GM12872 (cell line): ENCODE measurements around the gene SIAH2.

ENCODE experiments used
- TF ChIP-seq, protein P1 (sequence below): IDR thresholded peaks from 3 replicates; pipeline ENCODE4 v1.5.1; 2011; ENCODE audit warnings: low read depth, mild to moderate bottlenecking, low read length, moderate library complexity; ENCODE audit not compliant: insufficient read depth

SIAH2 gene

GRCh38 chr3:150771600-150771999, 8.6 kb upstream of the SIAH2 start:
- TF ChIP-seq, protein P1, sequence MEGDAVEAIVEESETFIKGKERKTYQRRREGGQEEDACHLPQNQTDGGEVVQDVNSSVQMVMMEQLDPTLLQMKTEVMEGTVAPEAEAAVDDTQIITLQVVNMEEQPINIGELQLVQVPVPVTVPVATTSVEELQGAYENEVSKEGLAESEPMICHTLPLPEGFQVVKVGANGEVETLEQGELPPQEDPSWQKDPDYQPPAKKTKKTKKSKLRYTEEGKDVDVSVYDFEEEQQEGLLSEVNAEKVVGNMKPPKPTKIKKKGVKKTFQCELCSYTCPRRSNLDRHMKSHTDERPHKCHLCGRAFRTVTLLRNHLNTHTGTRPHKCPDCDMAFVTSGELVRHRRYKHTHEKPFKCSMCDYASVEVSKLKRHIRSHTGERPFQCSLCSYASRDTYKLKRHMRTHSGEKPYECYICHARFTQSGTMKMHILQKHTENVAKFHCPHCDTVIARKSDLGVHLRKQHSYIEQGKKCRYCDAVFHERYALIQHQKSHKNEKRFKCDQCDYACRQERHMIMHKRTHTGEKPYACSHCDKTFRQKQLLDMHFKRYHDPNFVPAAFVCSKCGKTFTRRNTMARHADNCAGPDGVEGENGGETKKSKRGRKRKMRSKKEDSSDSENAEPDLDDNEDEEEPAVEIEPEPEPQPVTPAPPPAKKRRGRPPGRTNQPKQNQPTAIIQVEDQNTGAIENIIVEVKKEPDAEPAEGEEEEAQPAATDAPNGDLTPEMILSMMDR: no peak

GRCh38 chr3:150770681-150771080, 7.7 kb upstream of the SIAH2 start:
- TF ChIP-seq, protein P1: no peak

GRCh38 chr3:150766742-150767141, 3.8 kb upstream of the SIAH2 start:
- TF ChIP-seq, protein P1: no peak

- TF ChIP-seq, protein P1: no peak
Measured at GRCh38 chr3:150765949-150766720, 3.2 kb upstream of the SIAH2 start.

GRCh38 chr3:150764967-150765366, 2.0 kb upstream of the SIAH2 start:
- TF ChIP-seq, protein P1: no peak

DNA sequence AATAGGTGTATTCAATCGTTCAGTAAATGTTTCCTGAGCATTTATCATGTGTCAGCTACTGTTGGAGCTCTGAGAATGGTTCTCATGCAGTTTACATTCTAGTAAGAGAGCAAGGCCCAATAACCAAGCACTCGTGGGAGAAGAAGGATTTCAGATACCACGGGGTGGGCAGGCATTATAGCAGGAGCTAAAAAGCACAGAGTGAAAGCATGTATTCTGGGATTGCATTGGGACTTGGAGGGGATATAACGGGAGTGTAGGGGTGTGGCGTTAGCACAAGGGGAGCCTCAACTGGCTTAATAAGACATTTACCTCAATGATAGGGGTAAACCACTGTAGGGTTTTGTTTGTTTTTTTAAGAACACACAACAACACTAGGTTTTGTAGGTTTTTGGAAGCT, 1.6 kb upstream of the SIAH2 start:
- TF ChIP-seq, protein P1: no peak

GRCh38 chr3:150763841-150764483, 993 bp upstream of the SIAH2 start:
- TF ChIP-seq, protein P1: peak; percentile 63
